Ascending aorta (tissue), 2 donors: ENCODE measurements around the gene COPS2. TPM values are rescaled to one million over a fixed set of nuclear protein-coding genes. Genes with fewer than 3 reads are reported as not detected.

Experiments
- DNase-seq, 2 donors: peaks; one replicate each; pipeline ENCODE4 v3.0.0-alpha.2; 2019; ENCODE audit warnings: low spot score in 2 of 2
- H3K27ac ChIP-seq, 2 donors: fragments of 200-600 bp; sonication (generic); one replicate each; pipeline ENCODE4 v1.5.1; 2016 to 2017; ENCODE audit warnings: mild to moderate bottlenecking in 1 of 2
- H3K27me3 ChIP-seq: fragments of 200-600 bp; sonication (generic); one replicate; pipeline ENCODE4 v1.5.1; 2017
- H3K36me3 ChIP-seq, 2 donors: fragments of 200-600 bp; sonication (generic); one replicate each; pipeline ENCODE4 v1.5.1; 2016
- H3K4me1 ChIP-seq, 2 donors: fragments of 200-600 bp; sonication (generic); one replicate each; pipeline ENCODE4 v1.5.1; 2016 to 2017; ENCODE audit warnings: mild to moderate bottlenecking in 1 of 2
- H3K4me3 ChIP-seq, 2 donors: fragments of 200-600 bp; sonication (generic); one replicate each; pipeline ENCODE4 v1.5.1; 2016 to 2017; ENCODE audit warnings: mild to moderate bottlenecking in 1 of 2
- H3K9me3 ChIP-seq, 2 donors: fragments of 200-600 bp; sonication (generic); one replicate each; pipeline ENCODE4 v1.5.1; 2016
- intact Hi-C: fragments of 100-400 bp; cut with DNase I; formaldehyde crosslinking; loops from one replicate; pipeline ENCODE4 v1.15.1; 2023
- total RNA-seq: library from RNA; depleted of rRNA; stranded (reverse); fragments of >200 nt; gene quantifications from one replicate; pipeline ENCODE4 v1.1.0, GENCODE V29; 2016
- TF ChIP-seq, protein P1 (sequence below), 3 experiments: fragments of 200-600 bp in 2 of 3; fragments of 450-650 bp in 1 of 3; sonication (generic) in 2 of 3; IDR thresholded peaks; one replicate each; pipeline ENCODE4 v1.5.1; 2016 to 2019; ENCODE audit warnings: antibody characterized with exemption in 3 of 3, mild to moderate bottlenecking in 1 of 3, moderate library complexity in 1 of 3

The COPS2 gene
- total RNA-seq, 1 donor from 2014 or later, result 56.0 TPM

DNA sequence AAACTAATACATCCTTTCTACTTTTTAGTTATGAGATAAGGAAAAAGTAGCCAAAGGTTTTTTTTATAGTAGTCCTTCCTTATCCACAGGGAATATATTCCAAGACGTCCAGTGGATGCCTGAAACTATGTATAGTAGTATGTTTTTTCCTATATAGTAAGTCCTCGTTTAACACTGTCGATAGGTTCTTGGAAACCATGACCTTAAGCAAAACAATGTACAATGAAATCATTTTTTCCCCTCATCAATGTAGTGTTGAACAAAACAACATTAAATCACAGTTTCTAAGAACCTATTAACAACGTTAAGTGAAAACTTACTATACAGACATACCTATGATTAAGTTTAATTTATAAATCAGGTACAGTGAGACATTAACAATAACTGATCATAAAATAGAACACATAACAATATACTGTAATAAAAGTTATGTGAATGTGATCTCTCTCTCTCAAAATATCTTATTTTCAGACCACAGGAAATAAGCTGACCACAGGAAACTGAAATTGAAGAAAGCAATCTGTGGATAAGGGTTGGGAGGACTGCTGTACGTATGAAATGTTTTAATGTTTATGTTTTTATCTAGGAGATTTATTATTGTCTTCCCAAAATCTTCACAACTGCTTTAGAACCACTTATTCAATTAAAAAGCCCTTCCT lies 20.6 kb downstream of the COPS2 start:
- H3K4me1 ChIP-seq, result no peaks in the 10 kb centered on the region
- H3K9me3 ChIP-seq, result no peaks in the 10 kb centered on the region
- H3K4me3 ChIP-seq, result no peak overlapping the region
- DNase-seq, result no peak
- intact Hi-C loops, result no loop called here
- H3K36me3 ChIP-seq, result peaks cover 50 to 90% of the 10 kb centered on the region in 2 donors
- H3K27ac ChIP-seq, result no peak overlapping the region
- H3K27me3 ChIP-seq, result no peaks in the 10 kb centered on the region
- TF ChIP-seq, protein P1, sequence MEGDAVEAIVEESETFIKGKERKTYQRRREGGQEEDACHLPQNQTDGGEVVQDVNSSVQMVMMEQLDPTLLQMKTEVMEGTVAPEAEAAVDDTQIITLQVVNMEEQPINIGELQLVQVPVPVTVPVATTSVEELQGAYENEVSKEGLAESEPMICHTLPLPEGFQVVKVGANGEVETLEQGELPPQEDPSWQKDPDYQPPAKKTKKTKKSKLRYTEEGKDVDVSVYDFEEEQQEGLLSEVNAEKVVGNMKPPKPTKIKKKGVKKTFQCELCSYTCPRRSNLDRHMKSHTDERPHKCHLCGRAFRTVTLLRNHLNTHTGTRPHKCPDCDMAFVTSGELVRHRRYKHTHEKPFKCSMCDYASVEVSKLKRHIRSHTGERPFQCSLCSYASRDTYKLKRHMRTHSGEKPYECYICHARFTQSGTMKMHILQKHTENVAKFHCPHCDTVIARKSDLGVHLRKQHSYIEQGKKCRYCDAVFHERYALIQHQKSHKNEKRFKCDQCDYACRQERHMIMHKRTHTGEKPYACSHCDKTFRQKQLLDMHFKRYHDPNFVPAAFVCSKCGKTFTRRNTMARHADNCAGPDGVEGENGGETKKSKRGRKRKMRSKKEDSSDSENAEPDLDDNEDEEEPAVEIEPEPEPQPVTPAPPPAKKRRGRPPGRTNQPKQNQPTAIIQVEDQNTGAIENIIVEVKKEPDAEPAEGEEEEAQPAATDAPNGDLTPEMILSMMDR (IDR thresholded peaks at IDR 0.05), result no peak

DNA sequence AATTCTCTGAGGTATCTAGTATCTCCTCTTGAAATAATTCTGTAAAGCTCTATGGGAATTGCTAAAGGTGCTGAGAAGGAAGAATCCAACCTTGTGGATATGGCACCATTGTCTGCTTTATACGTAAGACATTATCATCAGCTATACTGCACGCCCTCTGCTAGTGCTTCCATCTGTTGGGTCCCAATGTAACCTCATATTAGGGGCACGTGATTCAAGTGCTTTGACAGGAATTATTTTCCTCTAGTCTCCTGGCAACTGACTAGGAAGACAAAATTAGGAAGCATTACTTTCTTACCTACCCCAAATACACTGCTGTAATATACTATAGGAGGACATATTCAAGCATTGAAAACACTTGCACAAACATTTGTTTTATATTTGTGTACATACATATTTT lies 24.0 kb downstream of the COPS2 start:
- H3K36me3 ChIP-seq, result peaks cover 48 to 90% of the 10 kb centered on the region in 2 donors
- no peak overlapping the region for H3K27ac ChIP-seq
- no peaks in the 10 kb centered on the region for H3K4me1 ChIP-seq
- H3K9me3 ChIP-seq, result no peaks in the 10 kb centered on the region
- intact Hi-C loops, result no loop called here
- H3K4me3 ChIP-seq, result no peak overlapping the region
- no peaks in the 10 kb centered on the region for H3K27me3 ChIP-seq
- DNase-seq, result no peak
- TF ChIP-seq, protein P1 (IDR thresholded peaks at IDR 0.05), result no peak

DNA sequence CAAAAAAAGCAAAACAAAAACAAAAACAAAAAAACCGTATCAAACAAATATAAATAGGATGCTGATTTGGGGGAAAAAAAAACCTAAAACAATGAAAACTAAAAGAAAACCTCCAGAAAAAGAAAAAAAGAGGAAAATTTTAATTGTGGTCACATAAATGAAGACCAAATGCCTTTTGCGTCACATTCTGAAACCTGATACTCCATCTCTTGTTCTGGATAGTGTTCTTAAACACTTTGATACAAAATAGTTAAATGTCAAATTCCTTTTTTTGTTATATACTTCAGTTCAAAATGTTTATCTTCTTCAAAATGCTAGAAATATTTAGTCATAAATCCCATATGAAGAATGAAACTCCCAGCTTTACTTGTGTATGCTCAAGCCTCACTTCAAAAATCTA lies 31.0 kb downstream of the COPS2 start:
- TF ChIP-seq, protein P1 (IDR thresholded peaks at IDR 0.05), result no peak
- H3K4me3 ChIP-seq, result no peak overlapping the region
- no peak overlapping the region for H3K27ac ChIP-seq
- no peaks in the 10 kb centered on the region for H3K9me3 ChIP-seq
- no peak for DNase-seq
- H3K36me3 ChIP-seq, result peaks cover 19 to 37% of the 10 kb centered on the region in 2 donors
- H3K27me3 ChIP-seq, result no peaks in the 10 kb centered on the region
- intact Hi-C loops, result no loop called here
- H3K4me1 ChIP-seq, result no peaks in the 10 kb centered on the region

DNA sequence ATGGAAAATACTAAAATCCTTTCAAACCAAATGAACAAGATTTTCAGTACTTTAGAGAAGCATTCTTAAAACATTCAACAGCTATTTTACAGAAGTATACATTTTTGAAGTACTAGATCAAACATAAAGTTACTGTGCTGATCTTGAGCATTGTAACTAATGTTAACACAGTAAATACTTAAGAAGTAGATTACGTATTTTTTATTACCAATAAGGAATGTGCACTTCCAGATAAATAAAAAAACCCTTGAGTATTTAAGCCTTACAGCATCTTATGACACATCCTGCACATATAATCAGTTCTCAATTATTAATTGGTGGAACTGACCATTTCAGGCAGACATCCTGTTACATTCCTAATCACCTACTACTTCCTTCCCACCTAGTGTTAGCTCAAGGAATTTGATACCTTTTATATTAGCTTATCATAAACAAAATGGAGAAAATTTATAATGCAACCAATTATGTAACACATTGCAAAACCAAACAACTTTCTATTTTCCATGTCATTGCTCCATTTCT lies 32.8 kb downstream of the COPS2 start:
- intact Hi-C loops, result no loop called here
- TF ChIP-seq, protein P1 (IDR thresholded peaks at IDR 0.05), result no peak
- Histone ChIP-seq H3K27me3 (no peaks in the 10 kb centered on the region), H3K27ac (no peak overlapping the region), H3K36me3 (peaks cover 8 to 20% of the 10 kb centered on the region in 2 donors), H3K4me3 (no peak overlapping the region), H3K9me3 (no peaks in the 10 kb centered on the region), H3K4me1 (no peaks in the 10 kb centered on the region)
- no peak for DNase-seq

DNA sequence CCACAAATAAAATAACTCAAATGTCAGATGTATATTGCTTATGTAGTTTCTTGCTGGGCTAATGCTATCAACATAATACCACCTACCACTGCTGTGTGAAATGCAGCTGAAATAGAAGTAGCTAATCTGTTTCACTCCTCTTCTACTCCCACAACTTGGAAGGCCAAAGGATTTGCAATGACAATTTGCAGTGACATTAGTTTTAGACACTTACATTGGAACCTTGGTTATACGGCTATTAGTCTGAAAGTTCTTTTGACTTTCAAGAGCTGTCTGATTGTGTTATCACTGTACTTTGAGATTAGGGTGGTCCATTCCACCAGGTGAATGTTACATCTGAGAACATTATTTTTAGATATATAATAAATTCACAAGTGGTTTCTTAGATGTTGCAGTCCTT lies 33.5 kb downstream of the COPS2 start:
- peaks cover 1 to 13% of the 10 kb centered on the region in 2 donors for H3K36me3 ChIP-seq

More for the DNA sequence above, 33.5 kb downstream of the COPS2 start:
- Histone ChIP-seq H3K27me3 (no peaks in the 10 kb centered on the region), H3K4me3 (no peak overlapping the region), H3K9me3 (no peaks in the 10 kb centered on the region), H3K27ac (no peak overlapping the region), H3K4me1 (no peaks in the 10 kb centered on the region)
- DNase-seq, result no peak
- intact Hi-C loops, result no loop called here
- TF ChIP-seq, protein P1 (IDR thresholded peaks at IDR 0.05), result no peak
